Measurements from ENCODE around the gene HAND2.

Gene HAND2

GRCh38 chr4:173519111-173520101 lies 10.6 kb downstream of the HAND2 start:
- Mint-ChIP-seq H3K4me3 (no peak overlapping the region), H3K27me3 (peaks cover 45% of the 10 kb centered on the region), H3K27ac (no peak overlapping the region), H3K36me3 (peaks cover 2% of the 10 kb centered on the region), H3K9me3 (peaks cover 4% of the 10 kb centered on the region), H3K4me1 (peaks cover 5% of the 10 kb centered on the region)
- ATAC-seq (ENCODE audit: low read depth) (no peak), DNase-seq (ENCODE audit: low spot score in 2 of 2) (peak in 1 of 2 donors; percentile 9)

- H3K27me3 Mint-ChIP-seq = peaks cover 40% of the 10 kb centered on the region
- ATAC-seq (ENCODE audit: low read depth) (no peak), DNase-seq (ENCODE audit: low spot score in 2 of 2) (no peak)
- H3K36me3 Mint-ChIP-seq = peaks cover 2% of the 10 kb centered on the region
- peaks cover 5% of the 10 kb centered on the region for H3K4me1 Mint-ChIP-seq
- H3K4me3 Mint-ChIP-seq = no peak overlapping the region
- H3K27ac Mint-ChIP-seq = no peak overlapping the region
- peaks cover 4% of the 10 kb centered on the region for H3K9me3 Mint-ChIP-seq
Measured at GRCh38 chr4:173518425-173519102, 11.5 kb downstream of the HAND2 start.

- Mint-ChIP-seq H3K27me3 (peaks cover 37% of the 10 kb centered on the region), H3K36me3 (peaks cover 2% of the 10 kb centered on the region), H3K4me3 (no peak overlapping the region), H3K4me1 (peaks cover 5% of the 10 kb centered on the region), H3K27ac (no peak overlapping the region), H3K9me3 (peaks cover 2% of the 10 kb centered on the region)
- ATAC-seq (ENCODE audit: low read depth) (no peak), DNase-seq (ENCODE audit: low spot score in 2 of 2) (no peak)
Measured at GRCh38 chr4:173517781-173518424, 12.1 kb downstream of the HAND2 start.

- peaks cover 2% of the 10 kb centered on the region for H3K36me3 Mint-ChIP-seq
- H3K27ac Mint-ChIP-seq = peak overlapping the region; percentile 2
- DNase-seq (ENCODE audit: low spot score in 2 of 2) = no peak
- peaks cover 39% of the 10 kb centered on the region for H3K27me3 Mint-ChIP-seq
- peaks cover 2% of the 10 kb centered on the region for H3K9me3 Mint-ChIP-seq
- ATAC-seq (ENCODE audit: low read depth) = no peak
- H3K4me3 Mint-ChIP-seq = no peak overlapping the region
- peaks cover 5% of the 10 kb centered on the region for H3K4me1 Mint-ChIP-seq
Measured at GRCh38 chr4:173516621-173517524, 13.2 kb downstream of the HAND2 start.

- Mint-ChIP-seq H3K27me3 (peaks cover 36% of the 10 kb centered on the region), H3K27ac (no peak overlapping the region), H3K36me3 (peaks cover 2% of the 10 kb centered on the region), H3K4me3 (no peak overlapping the region), H3K4me1 (peaks cover 5% of the 10 kb centered on the region), H3K9me3 (peaks cover 2% of the 10 kb centered on the region)
- ATAC-seq (ENCODE audit: low read depth) = no peak
- DNase-seq (ENCODE audit: low spot score in 2 of 2) = no peak
Measured at GRCh38 chr4:173515458-173515857, 14.6 kb downstream of the HAND2 start.

- H3K27ac Mint-ChIP-seq = no peak overlapping the region
- no peak overlapping the region for H3K4me3 Mint-ChIP-seq
- peaks cover 2% of the 10 kb centered on the region for H3K36me3 Mint-ChIP-seq
- ATAC-seq (ENCODE audit: low read depth) (no peak), DNase-seq (ENCODE audit: low spot score in 2 of 2) (no peak)
- peaks cover 5% of the 10 kb centered on the region for H3K4me1 Mint-ChIP-seq
- peaks cover 2% of the 10 kb centered on the region for H3K9me3 Mint-ChIP-seq
- H3K27me3 Mint-ChIP-seq = peaks cover 31% of the 10 kb centered on the region
Measured at GRCh38 chr4:173514641-173515217, 15.3 kb downstream of the HAND2 start.

GRCh38 chr4:173513651-173514050 lies 16.4 kb downstream of the HAND2 start:
- no peak for DNase-seq (ENCODE audit: low spot score in 2 of 2)
- H3K4me1 Mint-ChIP-seq = peaks cover 6% of the 10 kb centered on the region
- peaks cover 2% of the 10 kb centered on the region for H3K9me3 Mint-ChIP-seq
- H3K4me3 Mint-ChIP-seq = no peak overlapping the region
- no peak overlapping the region for H3K27ac Mint-ChIP-seq
- no peaks in the 10 kb centered on the region for H3K36me3 Mint-ChIP-seq
- H3K27me3 Mint-ChIP-seq = peaks cover 28% of the 10 kb centered on the region
- no peak for ATAC-seq (ENCODE audit: low read depth)

- Mint-ChIP-seq H3K36me3 (no peaks in the 10 kb centered on the region), H3K27me3 (peaks cover 31% of the 10 kb centered on the region), H3K4me1 (peaks cover 14% of the 10 kb centered on the region), H3K9me3 (peaks cover 2% of the 10 kb centered on the region), H3K27ac (no peak overlapping the region), H3K4me3 (no peak overlapping the region)
- ATAC-seq (ENCODE audit: low read depth) = no peak
- no peak for DNase-seq (ENCODE audit: low spot score in 2 of 2)
Measured at GRCh38 chr4:173511787-173512361, 18.2 kb downstream of the HAND2 start.

GRCh38 chr4:173509036-173510001 lies 20.7 kb downstream of the HAND2 start:
- H3K36me3 Mint-ChIP-seq = no peaks in the 10 kb centered on the region
- ATAC-seq (ENCODE audit: low read depth) = no peak
- peaks cover 30% of the 10 kb centered on the region for H3K27me3 Mint-ChIP-seq
- no peak overlapping the region for H3K27ac Mint-ChIP-seq
- H3K4me3 Mint-ChIP-seq = peak overlapping the region; percentile 78
- H3K4me1 Mint-ChIP-seq = peaks cover 17% of the 10 kb centered on the region
- no peaks in the 10 kb centered on the region for H3K9me3 Mint-ChIP-seq
- no peak for DNase-seq (ENCODE audit: low spot score in 2 of 2)

GRCh38 chr4:173508386-173509035 lies 21.5 kb downstream of the HAND2 start:
- ATAC-seq (ENCODE audit: low read depth) (no peak), DNase-seq (ENCODE audit: low spot score in 2 of 2) (no peak)
- Mint-ChIP-seq H3K4me3 (peak overlapping the region; percentile 78), H3K27ac (no peak overlapping the region), H3K27me3 (peaks cover 32% of the 10 kb centered on the region), H3K36me3 (no peaks in the 10 kb centered on the region), H3K4me1 (peaks cover 17% of the 10 kb centered on the region), H3K9me3 (no peaks in the 10 kb centered on the region)

GRCh38 chr4:173507471-173508385 lies 22.3 kb downstream of the HAND2 start:
- Mint-ChIP-seq H3K4me1 (peaks cover 17% of the 10 kb centered on the region), H3K36me3 (no peaks in the 10 kb centered on the region), H3K4me3 (peak overlapping the region; percentile 78), H3K27me3 (peaks cover 36% of the 10 kb centered on the region), H3K27ac (no peak overlapping the region), H3K9me3 (no peaks in the 10 kb centered on the region)
- ATAC-seq (ENCODE audit: low read depth) = no peak
- peak in 1 of 2 donors; percentile 15 for DNase-seq (ENCODE audit: low spot score in 2 of 2)
